Measurements from ENCODE around the gene NOX1.
"Not testable (repeated sequence)": the region's sequence is repeated elsewhere in the genome, so short reads cannot be mapped to it uniquely, and the experiment has no call there.

Gene NOX1

GRCh38 chrX:100796371-100796770 lies 77.8 kb downstream of the NOX1 start:
- not testable (repeated sequence) for H3K4me1 Mint-ChIP-seq, H3K4me3 Mint-ChIP-seq, H3K36me3 Mint-ChIP-seq, H3K27ac Mint-ChIP-seq, H3K27me3 Mint-ChIP-seq, ATAC-seq, H3K9me3 Mint-ChIP-seq
